Fibroblast of lung (primary cell): Measurements from ENCODE around the gene ZBTB32.

Experiments used
- CTCF ChIP-seq, 2 donors: IDR thresholded peaks in 1 of 2; conservative IDR thresholded peaks in 1 of 2; 1 replicate in 1 of 2; 2 replicates in 1 of 2; pipeline ENCODE4 v1.5.1; 2011 to 2012; ENCODE audit warnings: low read length in 2 of 2, control low read depth in 1 of 2, inconsistent platforms in 1 of 2, low read depth in 1 of 2, mild to moderate bottlenecking in 1 of 2
- EZH2 ChIP-seq: IDR thresholded peaks from 2 replicates; pipeline ENCODE4 v1.5.1; 2012; ENCODE audit warnings: low read length, control low read depth, mild to moderate bottlenecking; ENCODE audit errors: missing control alignments

- TF ChIP-seq CTCF (conservative IDR thresholded peaks at IDR 0.05 in 1 of 2, IDR thresholded peaks at IDR 0.05 in 1 of 2; ENCODE audit: low read depth in 1 of 2, low read length in 2 of 2) = no peak
- TF ChIP-seq EZH2 = no peak
Observed at GRCh38 chr19:35725216-35725861, 21.0 kb downstream of the ZBTB32 start.
